NCI-H1417 treated with DMSO at 0.1 percent for 48 hours (cell line): ENCODE data around the gene FMNL2.

ENCODE experiments used
- DNase-seq: peaks from one replicate; lab custom pipeline; 2025; lab: John Stamatoyannopoulos, UW

Gene FMNL2

DNA sequence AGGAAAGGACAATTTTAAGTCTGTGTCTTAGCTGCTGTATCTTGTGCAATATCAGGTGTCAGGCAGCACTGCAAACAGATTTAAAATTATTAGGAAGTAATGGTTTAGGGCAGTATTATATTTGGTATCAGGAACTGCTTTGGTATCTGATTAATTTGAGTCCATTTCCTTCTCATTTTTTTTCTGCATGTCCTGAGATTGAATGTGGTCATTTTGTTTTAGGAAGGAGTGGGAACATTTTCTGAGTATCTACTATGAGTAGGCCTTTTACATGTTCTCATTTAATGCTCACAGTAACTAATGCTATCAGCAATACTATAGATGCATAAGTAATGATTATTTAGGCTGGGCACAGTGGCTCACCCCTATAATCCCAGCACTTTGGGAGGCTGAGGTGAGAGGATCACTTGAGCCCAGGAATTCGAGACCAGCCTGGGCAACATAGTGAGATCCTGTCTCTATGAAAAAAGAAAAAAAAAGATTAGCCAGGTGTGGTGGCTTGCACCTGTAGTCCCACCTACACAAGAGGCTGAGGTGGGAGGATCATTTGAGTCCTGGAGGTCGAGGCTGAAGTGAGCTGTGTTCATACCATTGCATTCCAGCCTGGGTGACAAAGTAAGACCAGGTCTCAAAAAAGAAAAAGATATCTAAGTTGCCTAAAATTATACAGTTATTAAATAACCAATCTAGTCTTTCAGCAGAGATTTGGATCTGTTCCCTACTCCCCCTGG lies 4.7 kb downstream of the FMNL2 start:
- no peak for DNase-seq

GRCh38 chr2:152342259-152343046 lies 7.5 kb downstream of the FMNL2 start:
- DNase-seq, result no peak

DNA sequence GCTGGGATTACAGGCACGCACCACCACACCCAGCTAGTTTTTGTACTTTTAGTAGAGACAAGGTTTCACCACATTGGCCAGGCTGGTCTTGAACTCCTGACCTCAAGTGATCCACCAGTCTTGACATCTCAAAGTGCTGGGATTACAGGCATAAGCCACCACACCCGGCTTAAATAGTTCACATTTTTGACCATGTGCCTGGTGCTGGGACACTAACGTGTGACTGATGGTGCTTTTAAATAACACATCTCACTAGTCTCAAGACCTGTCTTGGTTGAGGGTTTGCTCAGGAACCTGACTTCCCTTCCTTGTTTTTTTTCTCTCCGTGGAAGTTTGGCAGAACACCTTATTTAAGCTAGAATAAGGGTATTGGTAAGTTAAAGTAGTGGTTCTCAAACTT lies 8.5 kb downstream of the FMNL2 start:
- DNase-seq, result no peak

- DNase-seq, result peak; percentile 50
Measured at GRCh38 chr2:152344579-152345195, 9.7 kb downstream of the FMNL2 start.

DNA sequence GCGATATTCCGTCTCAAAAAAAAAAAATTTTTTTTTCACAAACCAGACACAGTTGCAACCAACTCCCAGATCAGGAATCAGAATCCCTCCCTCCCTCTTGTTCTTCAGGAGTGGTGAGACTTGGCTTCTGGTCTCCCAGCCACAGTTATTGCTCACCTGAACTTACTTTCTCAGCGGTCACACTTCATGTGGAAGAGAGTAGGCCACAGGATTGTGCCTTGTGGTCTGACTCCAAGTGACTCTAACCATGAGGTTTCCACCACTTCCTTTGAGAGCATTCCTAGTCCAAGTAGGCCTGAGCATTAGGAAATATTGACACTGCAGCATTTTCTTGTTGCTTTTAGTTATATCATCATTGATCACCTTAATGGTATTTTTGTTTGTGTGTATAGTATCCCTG lies 12.1 kb downstream of the FMNL2 start:
- DNase-seq, result no peak

DNA sequence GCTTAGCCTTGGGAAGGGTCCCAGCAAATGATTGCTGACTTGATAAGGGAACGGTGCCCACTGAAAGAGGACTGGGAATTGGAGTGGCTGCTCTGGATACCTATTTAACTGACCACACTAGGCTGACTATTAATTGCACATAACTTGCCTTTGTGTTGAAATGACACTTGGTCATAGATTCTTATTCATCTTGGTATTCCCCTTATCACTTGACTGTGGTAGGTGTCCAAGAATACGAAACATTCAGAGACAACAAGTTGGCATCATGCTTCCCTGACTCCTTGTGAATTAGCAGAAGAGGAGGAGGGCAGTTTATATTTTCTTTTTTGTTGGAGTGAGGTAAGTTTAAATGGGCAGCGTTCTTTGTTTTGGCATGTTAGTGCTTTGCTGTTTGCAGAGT lies 13.4 kb downstream of the FMNL2 start:
- DNase-seq, result no peak

- DNase-seq, result no peak
Measured at GRCh38 chr2:152349416-152349815, 14.4 kb downstream of the FMNL2 start.

DNA sequence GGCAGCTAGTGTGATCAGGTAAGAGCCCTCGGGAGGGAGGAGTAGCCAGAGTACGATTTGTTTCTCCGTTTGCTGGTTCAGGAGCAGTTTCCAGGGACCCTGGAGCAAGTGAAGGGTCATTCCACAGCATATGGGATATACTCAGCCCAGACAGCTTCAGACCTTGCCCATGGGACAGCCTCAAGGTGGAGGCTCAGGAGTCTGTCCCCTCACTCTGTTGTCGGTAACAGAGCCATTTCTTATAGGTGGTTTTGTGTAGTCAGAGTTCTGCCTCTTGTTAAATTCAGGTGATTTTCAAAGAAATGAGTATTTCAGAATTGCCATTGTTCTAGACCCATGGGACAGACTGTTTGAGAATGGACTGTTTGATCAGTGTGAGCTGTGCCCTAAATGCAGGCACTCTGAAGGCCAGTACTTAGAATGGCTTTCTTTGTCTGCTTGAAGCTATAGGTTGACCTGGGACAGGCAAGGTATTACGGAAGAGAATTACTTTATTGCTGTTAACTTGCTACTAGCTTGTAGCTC lies 15.2 kb downstream of the FMNL2 start:
- DNase-seq, result no peak

DNA sequence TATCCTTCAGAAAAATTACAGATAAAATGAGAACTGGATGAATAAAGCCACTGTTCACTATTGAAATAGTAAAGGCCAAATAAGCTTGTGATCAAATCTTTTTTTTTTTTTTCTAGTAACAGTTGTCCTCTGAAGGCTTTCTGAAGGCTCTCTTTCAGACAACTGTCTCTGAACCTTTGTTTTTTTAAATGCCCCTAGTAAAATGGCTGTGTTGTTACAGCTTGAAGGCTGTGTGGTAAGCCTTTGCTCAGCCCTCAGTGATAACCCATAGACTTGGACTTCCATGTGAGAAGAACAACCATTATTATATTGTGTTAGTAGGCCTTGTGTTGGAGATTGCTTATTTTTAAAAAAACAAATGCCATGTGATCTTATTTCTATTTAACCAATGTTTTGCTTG lies 17.6 kb downstream of the FMNL2 start:
- DNase-seq, result no peak

- DNase-seq, result no peak
Measured at GRCh38 chr2:152353364-152353763, 18.4 kb downstream of the FMNL2 start.

DNA sequence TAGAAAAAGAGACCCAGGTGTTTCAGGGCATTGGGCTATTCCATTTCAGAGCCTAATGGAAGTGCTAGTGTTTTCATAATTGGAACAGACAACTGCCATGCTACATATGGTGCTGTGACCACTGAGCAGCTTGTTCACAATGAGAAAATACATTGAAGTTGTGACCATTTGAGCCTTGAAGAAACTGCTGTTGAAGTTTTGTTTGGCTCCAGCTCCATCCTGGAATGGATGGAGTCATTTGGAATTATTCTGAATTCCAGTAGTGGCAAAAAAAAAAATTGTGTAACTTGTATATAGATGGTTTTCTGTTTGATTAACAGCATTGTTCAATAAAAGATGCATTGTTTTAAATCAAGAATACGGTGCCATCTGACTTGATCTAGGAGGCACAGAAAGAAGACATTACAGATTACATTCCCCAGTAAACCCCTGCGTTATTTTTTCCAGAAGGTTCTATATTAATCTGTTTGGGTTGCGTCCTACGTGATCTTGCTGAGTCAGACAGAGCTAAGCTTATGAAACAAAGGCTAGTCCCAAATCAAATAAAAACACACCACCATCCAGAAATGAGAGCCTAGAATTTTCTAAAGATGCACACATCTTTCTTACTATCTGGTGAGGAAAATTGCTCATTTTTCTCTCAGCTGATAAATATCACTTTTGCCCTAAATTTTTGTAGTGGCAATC lies 19.2 kb downstream of the FMNL2 start:
- DNase-seq, result no peak

- DNase-seq, result no peak
Measured at GRCh38 chr2:152354909-152355308, 19.9 kb downstream of the FMNL2 start.

DNA sequence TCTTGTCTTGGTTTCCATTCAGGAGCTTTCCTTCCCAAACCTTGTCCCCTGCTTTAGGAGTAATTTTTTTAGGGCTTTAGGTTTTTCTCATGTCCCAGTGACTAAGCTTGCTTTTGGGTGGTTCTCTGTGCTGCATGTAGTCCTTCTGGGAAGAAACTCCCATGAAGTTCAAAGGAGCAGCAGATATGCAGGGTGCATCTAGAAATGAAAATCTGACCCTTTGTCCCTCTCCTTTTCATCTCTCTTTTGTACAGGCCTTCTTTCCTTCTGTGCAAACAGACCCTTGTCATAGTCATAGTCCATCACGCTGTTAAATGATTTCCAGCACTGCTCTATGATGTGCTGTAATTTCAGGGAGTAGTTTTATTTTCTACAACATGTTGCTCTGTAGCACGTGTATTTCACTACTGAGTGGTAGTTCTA lies 20.4 kb downstream of the FMNL2 start:
- DNase-seq, result no peak

DNA sequence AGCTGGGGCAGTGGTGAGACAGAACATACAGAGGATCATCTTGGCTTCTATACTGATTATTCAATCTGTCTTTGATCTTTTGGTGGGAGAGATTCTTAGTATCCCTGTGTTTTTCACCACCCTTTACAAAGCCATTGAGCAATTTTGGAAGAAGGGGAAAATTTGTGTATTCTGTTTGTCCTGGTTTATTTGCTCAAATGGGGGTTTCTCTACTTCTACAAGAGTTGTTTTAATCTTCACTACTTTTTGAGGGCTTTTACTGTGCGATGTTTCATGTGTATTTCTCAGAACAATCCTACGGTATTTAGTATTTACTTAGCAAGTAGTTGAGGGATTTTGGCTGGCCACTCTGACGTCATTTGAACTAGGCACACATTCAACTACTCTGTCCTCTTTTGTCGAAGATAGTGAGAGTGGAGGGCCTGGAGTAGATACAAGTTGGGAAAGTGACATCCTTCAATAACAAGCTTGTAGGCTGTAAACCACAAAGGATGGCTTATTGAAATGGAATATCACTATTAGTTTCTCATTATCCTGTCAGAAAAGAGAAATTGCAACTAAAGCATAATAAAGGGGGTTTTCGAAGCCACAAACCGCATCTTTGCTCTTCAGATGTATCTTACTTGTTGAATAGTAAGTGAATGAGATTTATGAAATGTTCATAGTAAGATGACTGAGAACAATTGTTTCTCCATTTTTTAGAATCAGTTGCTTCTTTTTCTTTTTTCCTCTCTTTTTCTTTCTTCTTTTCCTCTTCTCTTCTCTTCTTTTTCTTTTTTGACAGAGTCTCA lies 24.8 kb downstream of the FMNL2 start:
- DNase-seq, result no peak

DNA sequence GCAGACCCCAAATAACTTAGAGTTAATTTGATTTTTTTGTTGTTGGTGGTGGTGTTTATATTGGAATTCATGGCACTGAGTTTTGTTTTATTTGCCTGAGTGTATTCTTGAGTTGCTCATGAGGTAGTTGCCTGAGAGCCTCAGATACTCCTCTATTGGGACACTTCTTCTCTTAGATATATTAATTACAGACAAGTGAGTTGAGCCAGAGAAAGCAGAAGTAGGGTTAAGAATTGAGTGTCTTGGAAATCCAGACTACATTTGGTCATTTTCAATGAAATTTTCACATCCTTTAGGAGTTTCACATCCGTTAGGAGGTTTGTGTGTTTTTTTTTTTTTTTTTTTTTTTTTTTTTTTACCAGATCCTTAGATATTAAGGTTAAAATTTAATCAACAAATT lies 29.0 kb downstream of the FMNL2 start:
- no peak for DNase-seq

DNA sequence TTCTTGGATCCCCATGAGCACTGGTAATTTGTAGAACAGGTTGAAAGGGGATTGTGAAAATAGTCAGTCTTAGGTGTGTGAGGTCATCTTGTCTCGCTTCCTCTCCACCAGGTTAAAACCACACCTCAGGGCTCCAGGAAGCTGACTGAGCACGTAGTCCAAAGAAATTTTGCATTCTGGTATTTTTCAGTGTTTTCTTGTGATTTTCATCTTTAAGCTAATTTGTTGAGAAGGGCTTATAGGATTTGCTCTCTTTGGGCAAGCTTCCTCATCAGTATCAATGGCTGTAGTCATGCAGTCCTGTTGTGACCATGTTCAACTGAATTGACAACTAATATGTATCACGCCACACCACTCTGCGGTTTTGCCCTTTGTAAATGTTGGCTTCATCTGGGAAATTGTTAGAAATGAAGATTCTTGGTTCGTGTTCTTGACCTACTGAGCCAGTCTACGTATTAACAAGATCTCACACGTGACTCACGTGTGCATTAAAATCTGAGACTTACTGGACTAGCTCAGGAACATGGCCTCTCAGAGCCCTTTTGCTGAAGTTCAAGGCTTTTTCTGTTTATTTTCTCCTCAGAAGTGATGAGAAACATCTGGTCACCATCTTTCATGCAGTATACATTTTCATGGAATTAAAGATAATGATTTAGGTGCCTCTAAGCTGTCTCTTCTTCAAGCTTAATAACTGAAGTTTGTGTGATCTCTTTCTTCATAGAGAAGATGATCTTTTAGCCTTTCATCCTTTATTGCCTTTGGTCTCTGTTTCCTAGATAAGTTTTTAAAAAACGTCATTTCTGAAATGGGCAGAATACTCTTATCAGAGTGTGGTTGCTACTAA lies 32.8 kb downstream of the FMNL2 start:
- no peak for DNase-seq

GRCh38 chr2:152369176-152369860 lies 34.3 kb downstream of the FMNL2 start:
- no peak for DNase-seq

DNA sequence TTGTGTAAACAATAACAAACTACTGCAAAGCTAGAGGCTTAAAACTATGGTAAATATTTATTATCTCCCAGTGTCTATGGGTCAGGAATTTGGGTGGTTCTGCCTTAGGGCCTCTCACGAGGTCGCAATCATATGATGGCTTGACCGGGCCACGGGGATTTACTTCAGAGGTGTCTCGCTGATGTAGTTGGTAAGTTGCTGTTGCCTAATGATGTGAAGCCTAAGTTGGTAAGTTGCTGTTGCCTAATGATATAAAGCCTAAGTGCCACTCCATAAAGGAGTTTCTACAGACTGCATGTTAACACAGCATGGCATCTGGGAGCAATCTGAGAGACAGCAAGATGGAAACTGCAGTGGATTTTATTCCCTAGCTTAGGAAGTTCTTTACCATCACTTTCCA lies 35.8 kb downstream of the FMNL2 start:
- DNase-seq, result no peak

DNA sequence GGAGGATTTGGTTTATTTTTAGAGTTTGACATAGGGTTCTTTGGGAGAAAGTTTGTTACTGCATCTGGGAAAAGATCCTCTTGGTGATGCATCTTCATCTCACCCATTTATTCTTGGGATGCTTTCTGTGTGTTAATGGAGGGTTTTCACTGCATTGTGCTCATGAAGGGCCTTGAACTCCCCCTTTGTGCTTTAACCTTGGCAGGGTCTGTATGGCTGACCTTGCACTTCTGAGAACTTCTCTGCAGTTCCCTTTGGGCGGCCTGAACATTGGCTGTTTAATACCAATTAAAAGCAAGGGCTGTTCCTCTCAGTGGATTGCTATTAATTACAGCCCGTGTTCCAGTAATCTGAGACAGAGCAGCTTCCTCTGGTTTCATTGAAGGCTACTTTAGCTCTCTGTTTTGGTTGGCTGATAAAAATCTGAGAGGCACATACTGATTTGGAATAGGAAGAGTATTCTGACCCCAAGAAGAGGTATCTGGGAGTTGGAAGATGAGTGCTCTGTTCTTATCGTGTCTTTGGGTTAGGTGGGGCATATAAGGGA lies 37.5 kb downstream of the FMNL2 start:
- no peak for DNase-seq

DNA sequence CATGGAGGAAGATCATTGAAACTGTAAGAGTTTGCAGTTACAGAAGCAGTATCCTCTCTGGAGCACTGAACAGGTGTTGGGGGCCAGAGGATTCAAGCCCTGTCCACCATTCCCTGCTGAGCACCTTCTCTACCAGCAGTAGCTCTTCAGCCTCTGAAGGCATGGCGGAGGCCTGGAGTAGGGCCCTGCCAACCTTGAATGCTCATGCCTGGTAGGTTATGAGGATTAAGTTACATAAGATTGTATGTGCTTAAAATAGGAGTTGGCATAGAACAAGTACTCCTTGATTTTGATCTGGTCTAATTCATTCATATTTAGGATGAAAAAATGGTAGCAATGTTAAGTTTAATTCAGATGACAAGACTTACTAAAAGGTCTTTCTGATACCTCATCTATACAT lies 40.2 kb downstream of the FMNL2 start:
- DNase-seq, result no peak
